Inferior parietal cortex (tissue), 1 donor: ENCODE measurements around the gene PTCRA.
"Not testable (repeated sequence)": the region's sequence is repeated elsewhere in the genome, so short reads cannot be mapped to it uniquely, and the experiment has no call there.

Source experiments
- DNase-seq: peaks from one replicate; pipeline ENCODE4 v3.0.0-alpha.2; 2016; ENCODE audit errors: extremely low spot score

PTCRA gene

DNA sequence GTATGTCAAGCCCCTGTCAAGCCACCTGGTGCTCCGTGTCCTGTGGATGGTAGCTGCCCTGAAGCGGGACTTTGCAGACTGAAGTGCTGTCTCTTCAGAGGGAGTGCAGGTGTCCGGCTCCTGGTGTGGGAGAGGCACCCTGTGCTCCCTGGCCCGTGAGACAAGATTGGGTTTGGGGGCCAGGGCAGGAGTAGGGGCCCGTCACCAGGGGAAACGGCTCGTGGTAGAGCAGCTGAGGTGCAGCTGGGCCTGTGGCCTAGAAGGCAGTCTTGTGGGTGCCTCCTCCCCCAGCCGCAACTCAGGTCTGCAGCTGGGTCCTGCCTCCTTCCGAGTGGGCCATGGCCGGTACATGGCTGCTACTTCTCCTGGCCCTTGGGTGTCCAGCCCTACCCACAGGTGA lies at the start of gene PTCRA:
TSS of gene PTCRA (plus strand) at position 322 of the 400 bp plus-strand sequence. CDS start at position 339, 17 bp downstream.
- DNase-seq, result no peak

DNA sequence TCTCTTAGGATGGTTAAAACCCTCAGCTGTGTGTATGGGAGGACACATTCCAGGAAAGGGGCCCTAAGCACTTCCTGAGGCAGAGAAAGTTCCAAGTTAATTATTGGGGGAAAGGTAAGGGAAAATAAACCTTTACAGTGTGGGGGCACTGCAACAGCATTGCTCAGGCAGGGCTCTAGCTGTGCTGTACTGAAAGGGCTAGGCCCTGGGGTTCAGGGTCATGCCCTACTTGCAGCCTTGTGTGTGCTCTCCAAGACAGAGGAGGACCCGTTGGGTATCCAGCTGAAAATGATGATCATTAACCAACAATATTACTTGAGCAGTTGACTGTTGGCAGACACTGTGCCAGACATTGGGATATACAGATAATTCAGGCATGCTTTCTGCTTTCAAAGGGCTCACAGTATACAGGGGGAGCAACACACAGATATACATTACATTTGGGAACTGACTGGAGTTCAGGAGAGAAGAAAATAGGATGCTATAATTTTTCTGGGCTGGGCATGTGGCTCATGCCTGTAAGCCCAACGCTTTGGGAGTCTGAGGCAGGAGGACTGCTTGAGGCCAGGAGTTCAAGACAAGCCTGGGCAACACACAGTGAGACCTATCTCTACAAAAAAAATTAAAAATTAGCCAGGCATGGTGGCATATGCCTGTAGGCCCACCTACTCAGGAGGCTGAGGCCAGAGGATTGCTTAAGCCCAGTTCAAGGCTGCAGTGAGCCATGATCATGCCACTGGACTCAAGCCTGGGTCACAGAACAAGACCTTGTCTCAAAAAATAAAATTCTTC lies 45.5 kb upstream of the PTCRA start:
- no peak for DNase-seq

DNA sequence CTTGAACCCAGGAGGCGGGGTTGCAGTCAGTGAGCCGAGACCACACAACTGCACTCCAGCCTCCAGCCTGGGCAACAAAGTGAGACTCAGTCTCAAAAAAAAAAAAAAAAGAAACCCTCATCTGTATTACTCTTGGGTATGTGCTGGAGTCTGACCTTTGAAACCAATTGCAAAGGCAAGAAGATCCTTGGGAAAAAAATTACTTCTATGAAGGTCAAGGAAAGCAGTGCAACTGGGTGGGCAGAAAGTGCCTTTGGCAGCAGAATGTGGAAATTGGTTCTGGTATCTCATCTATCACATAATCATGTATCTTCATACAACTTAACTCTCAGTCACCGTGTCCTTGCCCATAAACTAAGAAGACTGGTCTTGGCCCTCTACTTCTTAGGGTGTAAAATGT lies 44.1 kb upstream of the PTCRA start:
- no peak for DNase-seq

GRCh38 chr6:42873313-42873712 lies 42.5 kb upstream of the PTCRA start:
- no peak for DNase-seq

DNA sequence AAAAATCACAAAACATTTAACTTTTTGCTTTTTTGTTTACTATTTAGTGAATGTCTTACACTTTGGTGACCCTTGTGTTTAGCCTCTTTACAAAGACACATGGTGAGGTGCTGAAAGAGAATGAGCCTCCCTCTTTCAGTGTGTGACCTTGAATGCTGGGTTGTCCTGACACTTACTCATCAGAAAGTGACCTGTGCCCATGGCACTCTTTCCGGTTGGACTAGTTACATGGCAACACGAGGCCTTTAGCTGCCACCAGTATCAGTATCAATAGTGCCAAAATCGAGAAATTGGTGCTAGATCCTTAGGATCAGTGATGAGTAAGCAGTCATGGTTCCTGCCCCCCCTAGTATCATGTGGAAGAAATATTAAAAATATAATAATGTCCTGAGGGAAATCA lies 38.2 kb upstream of the PTCRA start:
- no peak for DNase-seq

GRCh38 chr6:42879372-42880239 lies 36.2 kb upstream of the PTCRA start, which contains the start of gene RPL7L1:
RPL7L1 (plus strand) TSS chr6:42879616; CDS start chr6:42879911, 295 bp downstream.
- DNase-seq, result peak; percentile 97

GRCh38 chr6:42880240-42880817 lies 35.5 kb upstream of the PTCRA start:
- DNase-seq, result not testable (repeated sequence)

- DNase-seq, result not testable (repeated sequence)
These were observed 35.0 kb upstream of the PTCRA start for GRCh38 chr6:42880871-42881270.

DNA sequence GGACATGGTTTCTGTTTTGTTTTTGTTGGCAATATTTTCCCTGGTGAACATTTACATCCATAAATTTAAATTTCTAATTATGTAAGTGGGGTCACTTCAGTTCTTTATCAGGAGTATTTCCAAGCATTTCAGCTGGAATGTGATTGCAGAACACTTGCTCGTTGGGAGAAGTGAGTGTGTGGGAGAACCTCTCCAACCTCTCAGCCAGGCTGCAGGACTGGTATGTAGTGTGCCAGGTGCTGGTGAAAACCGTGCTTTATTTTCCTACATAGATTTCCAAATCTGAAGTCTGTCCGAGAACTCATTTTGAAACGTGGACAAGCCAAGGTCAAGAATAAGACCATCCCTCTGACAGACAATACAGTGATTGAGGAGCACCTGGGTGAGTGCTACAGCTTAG lies 30.2 kb upstream of the PTCRA start:
- no peak for DNase-seq

DNA sequence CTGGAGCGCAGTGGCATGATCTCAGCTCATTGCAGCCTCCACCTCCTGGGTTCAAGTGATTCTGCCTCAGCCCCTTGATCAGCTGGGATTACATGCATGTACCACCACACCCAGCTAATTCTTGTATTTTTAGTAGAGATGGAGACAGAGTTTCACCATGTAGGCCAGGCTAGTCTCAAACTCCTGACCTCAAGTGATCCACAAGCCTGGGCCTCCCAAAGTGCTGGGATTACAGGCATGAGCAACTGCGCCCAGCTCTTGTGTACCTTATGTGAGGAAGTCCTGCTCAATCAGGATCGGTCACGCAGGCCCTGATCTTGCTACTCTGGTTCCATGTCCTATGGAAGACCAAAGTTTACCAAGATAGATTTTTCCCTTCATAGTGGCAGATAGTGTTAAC lies 27.7 kb upstream of the PTCRA start:
- DNase-seq, result not testable (repeated sequence)

- no peak for DNase-seq
These were observed 26.0 kb upstream of the PTCRA start for GRCh38 chr6:42889815-42890214.

- peak; percentile 92 for DNase-seq
These were observed 25.3 kb upstream of the PTCRA start for GRCh38 chr6:42890311-42891198.

- DNase-seq, result no peak
These were observed 24.6 kb upstream of the PTCRA start for GRCh38 chr6:42891199-42891722.

DNA sequence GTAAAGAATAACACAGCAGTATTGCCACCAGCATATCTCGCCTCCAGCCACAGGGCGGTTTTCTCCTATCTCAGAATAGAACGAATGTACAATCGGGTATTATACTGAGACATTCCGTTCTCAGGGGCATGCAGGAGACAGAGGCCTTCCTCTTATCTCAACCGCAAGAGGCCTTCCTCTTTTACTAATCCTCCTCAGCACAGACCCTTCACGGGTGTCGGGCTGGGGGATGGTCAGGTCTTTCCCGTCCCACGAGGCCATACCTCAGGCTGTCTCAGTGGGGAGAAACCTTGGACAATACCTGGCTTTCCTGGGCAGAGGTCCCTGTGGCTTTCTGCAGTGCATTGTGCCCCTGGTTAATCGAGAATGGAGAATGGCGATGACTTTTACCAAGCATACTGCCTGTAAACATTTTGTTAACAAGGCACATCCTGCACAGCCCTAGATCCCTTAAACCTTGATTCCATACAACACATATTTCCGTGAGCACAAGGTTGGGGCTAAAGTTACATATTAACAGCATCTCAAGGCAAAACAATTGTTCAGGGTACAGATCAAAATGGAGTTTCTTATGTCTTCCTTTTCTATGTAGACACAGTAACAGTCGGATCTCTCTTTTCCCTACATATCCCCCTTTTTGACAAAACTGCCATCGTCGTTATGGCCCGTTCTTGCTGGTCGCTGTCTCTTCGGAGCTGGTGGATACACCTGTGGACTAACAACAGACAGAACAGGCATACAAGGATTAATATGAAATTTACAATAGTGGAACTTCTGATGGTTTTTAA lies 21.6 kb upstream of the PTCRA start:
- DNase-seq, result not testable (repeated sequence)

DNA sequence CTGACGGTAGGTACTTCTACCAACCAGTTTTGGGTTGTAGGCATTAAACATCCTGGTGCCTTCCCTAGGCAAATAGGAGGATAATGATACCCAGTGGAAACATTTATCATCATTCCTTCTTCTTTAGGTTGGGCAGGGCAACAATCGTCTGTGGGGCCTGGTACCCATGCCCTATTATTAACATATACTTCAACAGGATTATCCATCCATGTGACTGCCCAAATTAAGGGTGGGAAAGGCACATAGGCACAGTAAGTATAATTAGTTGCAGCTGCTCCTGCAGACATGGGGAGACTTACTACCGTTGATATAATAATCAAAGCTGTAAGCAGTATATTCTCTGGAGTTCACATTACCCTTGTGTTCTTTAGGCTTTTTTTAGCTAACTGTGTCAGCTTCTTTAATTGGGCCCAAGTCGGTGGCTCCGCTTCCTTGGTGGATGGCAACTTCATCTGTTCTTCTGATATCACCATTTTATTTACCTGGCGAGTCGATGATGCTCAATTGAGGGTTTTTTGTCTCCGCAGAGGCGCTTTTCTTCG lies 19.6 kb upstream of the PTCRA start:
- no peak for DNase-seq

DNA sequence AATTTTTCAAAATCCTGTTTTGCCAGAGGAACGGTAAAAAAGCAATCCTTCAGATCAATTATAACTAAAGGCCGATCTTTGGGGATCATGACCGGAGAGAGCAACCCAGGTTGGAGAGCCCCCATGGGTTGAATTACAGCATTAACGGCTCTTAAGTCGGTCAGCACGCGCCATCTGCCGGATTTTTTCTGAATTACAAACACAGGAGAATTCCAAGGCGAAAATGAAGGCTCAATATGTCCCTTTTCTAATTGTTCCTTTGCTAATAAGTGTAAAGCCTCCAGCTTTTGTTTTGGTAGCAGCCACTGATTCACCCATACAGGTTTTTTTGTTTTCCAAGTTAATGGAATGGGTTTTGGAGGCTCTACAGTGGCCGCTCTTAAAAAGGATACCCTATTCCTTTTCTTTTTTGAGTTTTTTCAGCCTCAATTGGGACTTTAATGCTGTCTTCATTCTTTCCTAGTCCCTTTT lies 16.9 kb upstream of the PTCRA start:
- DNase-seq, result peak; percentile 90

- DNase-seq, result no peak
These were observed 16.0 kb upstream of the PTCRA start for GRCh38 chr6:42899871-42900270.

DNA sequence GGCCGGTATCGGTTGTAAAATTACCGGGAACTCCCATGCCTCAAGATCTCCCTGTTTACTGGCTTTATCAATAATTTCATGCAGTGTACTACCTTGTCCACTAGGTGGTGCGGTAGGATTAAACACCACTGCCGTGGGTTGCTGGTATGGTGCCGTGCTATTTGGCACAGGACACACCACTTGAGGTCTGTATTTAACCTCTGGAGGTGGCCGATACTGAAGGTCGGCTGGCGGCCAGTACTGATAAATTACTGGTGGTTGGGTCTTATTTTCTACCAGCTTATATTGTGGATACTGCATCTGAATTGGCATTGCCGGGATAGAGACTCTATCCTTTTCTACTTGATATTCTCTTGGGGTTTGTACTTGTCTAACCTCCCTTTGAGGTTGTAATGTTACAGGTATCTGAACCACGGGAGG lies 14.3 kb upstream of the PTCRA start:
- DNase-seq, result peak; percentile 97

DNA sequence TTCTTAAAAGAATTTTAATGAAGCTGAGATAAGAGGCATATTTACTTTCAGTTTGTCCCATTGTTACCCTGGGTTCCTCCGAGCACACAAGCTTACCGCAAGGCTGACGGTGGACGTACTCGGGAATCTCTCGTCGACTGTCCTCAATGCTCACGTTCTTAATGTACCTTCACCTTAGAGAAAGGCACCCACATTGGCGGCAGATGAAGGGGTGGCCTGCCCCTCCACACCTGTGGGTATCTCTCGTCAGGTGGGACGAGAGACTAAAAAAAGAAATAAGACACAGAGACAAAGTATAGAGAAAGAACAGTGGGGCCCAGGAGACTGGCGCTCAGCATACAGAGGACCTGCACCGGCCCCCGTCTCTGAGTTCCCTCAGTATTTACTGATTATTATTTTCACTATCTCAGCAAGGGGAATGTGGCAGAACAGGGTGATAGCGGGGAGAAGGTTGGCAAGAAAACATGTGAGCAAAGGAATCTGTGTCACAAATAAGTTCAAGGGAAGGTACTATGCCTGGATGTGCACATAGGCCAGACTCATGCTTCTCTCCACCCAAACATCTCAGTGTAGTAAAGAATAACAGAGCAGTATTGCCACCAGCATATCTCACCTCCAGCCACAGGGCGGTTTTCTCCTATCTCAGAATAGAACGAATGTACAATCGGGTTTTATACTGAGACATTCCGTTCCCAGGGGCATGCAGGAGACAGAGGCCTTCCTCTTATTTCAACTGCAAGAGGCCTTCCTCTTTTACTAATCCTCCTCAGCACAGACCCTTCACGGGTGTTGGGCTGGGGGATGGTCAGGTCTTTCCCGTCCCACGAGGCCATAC lies 13.2 kb upstream of the PTCRA start:
- not testable (repeated sequence) for DNase-seq
